ENCODE data around the gene LINC01488. TPM values are rescaled to one million over a fixed set of nuclear protein-coding genes. Genes with fewer than 3 reads are reported as not detected.
A peak's percentile ranks its signal among the peaks of the same experiment; 100 is the strongest.

The LINC01488 gene
- total and polyA plus RNA-seq, 2 of the 13 experiments (the other 11 are each of a cell fraction or from before 2014, with no cell fraction given), result 0.26 to 0.58 TPM

- TF ChIP-seq AFF4 (CRISPR knock-in tag; IDR thresholded peaks at IDR 0.05) (no peak), PAF1 (CRISPR knock-in tag; IDR thresholded peaks at IDR 0.05) (no peak), AKNA (CRISPR knock-in tag; IDR thresholded peaks at IDR 0.05; ENCODE audit: borderline replicate concordance) (no peak), RFXAP (CRISPR knock-in tag; IDR thresholded peaks at IDR 0.05; ENCODE audit: borderline replicate concordance) (no peak), ZNF83 (CRISPR knock-in tag; IDR thresholded peaks at IDR 0.05; ENCODE audit: borderline replicate concordance) (no peak), KAT8 (CRISPR knock-in tag; IDR thresholded peaks at IDR 0.05) (peak; percentile 71), HOXD1 (CRISPR knock-in tag; IDR thresholded peaks at IDR 0.05) (no peak), JUNB (CRISPR knock-in tag; IDR thresholded peaks at IDR 0.05; ENCODE audit: borderline replicate concordance) (no peak), ZMYM4 (CRISPR knock-in tag; IDR thresholded peaks at IDR 0.05) (peak; percentile 64), ZFYVE20 (CRISPR knock-in tag; IDR thresholded peaks at IDR 0.05; ENCODE audit: borderline replicate concordance, low read depth) (no peak), CHD4 (IDR thresholded peaks at IDR 0.05; ENCODE audit: borderline replicate concordance, low read length) (no peak), SIN3B (IDR thresholded peaks at IDR 0.05; ENCODE audit: low read length) (no peak), ZNF230 (CRISPR knock-in tag; IDR thresholded peaks at IDR 0.05) (peak; percentile 44; the same call in 1 of the 2 replicates), ZBTB20 (CRISPR knock-in tag; IDR thresholded peaks at IDR 0.05; ENCODE audit: borderline replicate concordance, low read depth) (peak; percentile 91; the same call in 1 of the 2 replicates), GLMP (CRISPR knock-in tag; IDR thresholded peaks at IDR 0.05; ENCODE audit: borderline replicate concordance) (no peak), HOXA9 (CRISPR knock-in tag; IDR thresholded peaks at IDR 0.05; ENCODE audit: borderline replicate concordance) (no peak), ZNF770 (CRISPR knock-in tag; IDR thresholded peaks at IDR 0.05) (no peak), KLF6 (CRISPR knock-in tag; IDR thresholded peaks at IDR 0.05) (peak; percentile 92), SP4 (CRISPR knock-in tag; IDR thresholded peaks at IDR 0.05) (peak; percentile 37; the same call in 1 of the 2 replicates)
These were observed 38.7 kb upstream of the LINC01488 start (continued) for GRCh38 chr11:69442807-69443137.
